OCI-LY7 (cell line): ENCODE results near the gene MAPT.

ENCODE experiments used
- CTCF ChIP-seq: fragments of 200-600 bp; sonication (generic); conservative IDR thresholded peaks from 2 replicates; pipeline ENCODE4 v1.5.1; 2014; ENCODE audit warnings: mild to moderate bottlenecking, antibody characterized with exemption, low read length, moderate library complexity, mixed read lengths
- EZH2phosphoT487 ChIP-seq: fragments of 200-600 bp; sonication (generic); IDR thresholded peaks from 2 replicates; pipeline ENCODE4 v1.6.1; 2018; ENCODE audit warnings: low read depth, borderline replicate concordance, mild to moderate bottlenecking, mixed run types, antibody characterized with exemption, low read length, moderate library complexity, mixed read lengths

- TF ChIP-seq CTCF: no peak
- TF ChIP-seq EZH2phosphoT487: no peak
These were observed 58.5 kb downstream of the MAPT start for GRCh38 chr17:45952814-45953320.
